ENCODE results near the gene LIFR. TPM values are rescaled to one million over a fixed set of nuclear protein-coding genes. Genes with fewer than 3 reads are reported as not detected.

Gene LIFR
- total RNA-seq, 1 donor from 2014 or later, result 16.0 TPM

GRCh38 chr5:38583500-38583899 is 27.1 kb upstream of the LIFR start:
- Histone ChIP-seq H3K27ac (ENCODE audit: low read depth, low read length) (no peak overlapping the region), H3K9ac (ENCODE audit: low read length) (no peak overlapping the region), H3K36me3 (ENCODE audit: insufficient read depth, low read length) (no peaks in the 10 kb centered on the region), H2AFZ (ENCODE audit: low read depth, low read length) (no peak overlapping the region), H3K27me3 (ENCODE audit: insufficient read depth, low read length) (peaks cover 18% of the 10 kb centered on the region), H3K79me2 (ENCODE audit: insufficient read depth, low read length) (no peaks in the 10 kb centered on the region), H3K9me3 (ENCODE audit: insufficient read depth, low read depth, low read length) (no peaks in the 10 kb centered on the region), H3K4me2 (ENCODE audit: low read length) (no peak overlapping the region), H3K4me1 (ENCODE audit: insufficient read depth, low read length) (no peaks in the 10 kb centered on the region), H4K20me1 (ENCODE audit: insufficient read depth, low read length) (no peaks in the 10 kb centered on the region), H3K4me3 (ENCODE audit: insufficient read depth, low read depth, low read length) (no peak overlapping the region)
- Mint-ChIP-seq H3K27me3 (ENCODE audit: low read depth, unreplicated experiment) (peaks cover 13% of the 10 kb centered on the region), H3K36me3 (ENCODE audit: low read depth, unreplicated experiment) (no peaks in the 10 kb centered on the region), H3K4me3 (ENCODE audit: unreplicated experiment) (no peak overlapping the region), H3K9me3 (ENCODE audit: unreplicated experiment) (peaks cover 4% of the 10 kb centered on the region), H3K27ac (ENCODE audit: unreplicated experiment) (no peak overlapping the region), H3K4me1 (ENCODE audit: low read depth, unreplicated experiment) (no peaks in the 10 kb centered on the region)
- FAIRE-seq, result no peak
- TF ChIP-seq EZH2 (IDR thresholded peaks at IDR 0.05; ENCODE audit: insufficient read depth, low read length), result no peak
- TF ChIP-seq CTCF (IDR thresholded peaks at IDR 0.05; ENCODE audit: insufficient read depth, low read depth, low read length), result no peak
- no peak for DNase-seq (ENCODE audit: low read depth)

DNA sequence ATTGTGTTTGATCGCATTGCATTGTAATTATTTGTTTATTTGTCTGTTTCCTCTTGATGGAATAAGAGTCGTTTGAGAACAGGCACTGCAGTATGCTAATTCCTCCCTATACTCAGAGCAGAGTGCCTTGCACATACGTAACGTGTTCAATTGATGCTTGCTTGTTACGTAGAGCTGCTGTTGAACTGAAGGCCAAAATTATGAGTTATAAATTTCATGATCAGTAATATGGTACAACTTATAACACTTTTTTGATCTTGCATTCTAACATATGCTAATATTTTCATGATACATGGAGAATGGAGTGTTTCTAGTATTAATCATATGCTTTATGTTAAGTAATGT is 26.5 kb upstream of the LIFR start:
- H3K36me3 Mint-ChIP-seq (ENCODE audit: low read depth, unreplicated experiment), result no peaks in the 10 kb centered on the region
- Histone ChIP-seq H3K9ac (ENCODE audit: low read length) (no peak overlapping the region), H2AFZ (ENCODE audit: low read depth, low read length) (no peak overlapping the region), H4K20me1 (ENCODE audit: insufficient read depth, low read length) (no peaks in the 10 kb centered on the region), H3K36me3 (ENCODE audit: insufficient read depth, low read length) (no peaks in the 10 kb centered on the region), H3K27me3 (ENCODE audit: insufficient read depth, low read length) (peaks cover 18% of the 10 kb centered on the region), H3K4me1 (ENCODE audit: insufficient read depth, low read length) (no peaks in the 10 kb centered on the region), H3K79me2 (ENCODE audit: insufficient read depth, low read length) (no peaks in the 10 kb centered on the region), H3K4me3 (ENCODE audit: insufficient read depth, low read depth, low read length) (no peak overlapping the region), H3K9me3 (ENCODE audit: insufficient read depth, low read depth, low read length) (no peaks in the 10 kb centered on the region), H3K4me2 (ENCODE audit: low read length) (no peak overlapping the region), H3K27ac (ENCODE audit: low read depth, low read length) (no peak overlapping the region)
- FAIRE-seq (no peak), DNase-seq (ENCODE audit: low read depth) (no peak)
- no peak overlapping the region for H3K27ac Mint-ChIP-seq (ENCODE audit: unreplicated experiment)
- TF ChIP-seq EZH2 (IDR thresholded peaks at IDR 0.05; ENCODE audit: insufficient read depth, low read length), result no peak
- no peaks in the 10 kb centered on the region for H3K4me1 Mint-ChIP-seq (ENCODE audit: low read depth, unreplicated experiment)
- H3K27me3 Mint-ChIP-seq (ENCODE audit: low read depth, unreplicated experiment), result peaks cover 13% of the 10 kb centered on the region
- H3K9me3 Mint-ChIP-seq (ENCODE audit: unreplicated experiment), result peaks cover 4% of the 10 kb centered on the region
- no peak overlapping the region for H3K4me3 Mint-ChIP-seq (ENCODE audit: unreplicated experiment)

GRCh38 chr5:38582293-38582974 is 26.0 kb upstream of the LIFR start:
- H3K79me2 ChIP-seq (ENCODE audit: insufficient read depth, low read length), result no peaks in the 10 kb centered on the region
- H3K27ac ChIP-seq (ENCODE audit: low read depth, low read length), result no peak overlapping the region
- H2AFZ ChIP-seq (ENCODE audit: low read depth, low read length), result no peak overlapping the region
- peaks cover 18% of the 10 kb centered on the region for H3K27me3 ChIP-seq (ENCODE audit: insufficient read depth, low read length)
- no peaks in the 10 kb centered on the region for H4K20me1 ChIP-seq (ENCODE audit: insufficient read depth, low read length)
- H3K9me3 Mint-ChIP-seq (ENCODE audit: unreplicated experiment), result peaks cover 4% of the 10 kb centered on the region
- H3K4me1 ChIP-seq (ENCODE audit: insufficient read depth, low read length), result no peaks in the 10 kb centered on the region
- no peak overlapping the region for H3K9ac ChIP-seq (ENCODE audit: low read length)
- no peaks in the 10 kb centered on the region for H3K36me3 Mint-ChIP-seq (ENCODE audit: low read depth, unreplicated experiment)
- H3K4me3 Mint-ChIP-seq (ENCODE audit: unreplicated experiment), result no peak overlapping the region
- H3K27ac Mint-ChIP-seq (ENCODE audit: unreplicated experiment), result no peak overlapping the region
- no peaks in the 10 kb centered on the region for H3K9me3 ChIP-seq (ENCODE audit: insufficient read depth, low read depth, low read length)
- DNase-seq (ENCODE audit: low read depth) (no peak), FAIRE-seq (no peak)
- no peak overlapping the region for H3K4me2 ChIP-seq (ENCODE audit: low read length)
- peaks cover 2% of the 10 kb centered on the region for H3K4me1 Mint-ChIP-seq (ENCODE audit: low read depth, unreplicated experiment)
- H3K27me3 Mint-ChIP-seq (ENCODE audit: low read depth, unreplicated experiment), result peaks cover 14% of the 10 kb centered on the region
- H3K36me3 ChIP-seq (ENCODE audit: insufficient read depth, low read length), result no peaks in the 10 kb centered on the region
- no peak overlapping the region for H3K4me3 ChIP-seq (ENCODE audit: insufficient read depth, low read depth, low read length)
- no peak for TF ChIP-seq EZH2 (IDR thresholded peaks at IDR 0.05; ENCODE audit: insufficient read depth, low read length)
- TF ChIP-seq CTCF (IDR thresholded peaks at IDR 0.05; ENCODE audit: insufficient read depth, low read depth, low read length), result no peak
